Stimulated activated naive CD8-positive, alpha-beta T cell treated with anti-CD3 and anti-CD28 coated beads, Interleukin-15, amount 100 ng/mL, for 72 hours (primary cell): ENCODE measurements around the gene WDR86.
A peak's percentile ranks its signal among the peaks of the same experiment; 100 is the strongest.

Source experiments
- ATAC-seq: fragments of 150-1000 bp; cut with Tn5 transposase; 2 replicates; pipeline ENCODE4 v1.10.0; 2021; ENCODE audit warnings: mild to moderate bottlenecking, moderate library complexity
- DNase-seq, 2 donors: peaks; one replicate each; pipeline ENCODE4 v3.0.0; 2021 to 2022
- H3K27ac Mint-ChIP-seq, 2 donors: one replicate each; pipeline ENCODE4 v1.8.0; 2022; ENCODE audit warnings: mild to moderate bottlenecking in 2 of 2, mixed read lengths in 2 of 2, moderate library complexity in 2 of 2
- H3K27me3 Mint-ChIP-seq: one replicate; pipeline ENCODE4 v1.8.0; 2022; ENCODE audit warnings: mixed read lengths
- H3K4me1 Mint-ChIP-seq: one replicate; pipeline ENCODE4 v1.8.0; 2022; ENCODE audit warnings: mild to moderate bottlenecking, mixed read lengths
- H3K4me3 Mint-ChIP-seq, 2 donors: one replicate each; pipeline ENCODE4 v1.8.0; 2022; ENCODE audit warnings: mild to moderate bottlenecking in 2 of 2, mixed read lengths in 2 of 2, moderate library complexity in 1 of 2
- H3K9me3 Mint-ChIP-seq, 2 donors: one replicate each; pipeline ENCODE4 v1.8.0; 2022; ENCODE audit warnings: mixed read lengths in 2 of 2

The WDR86 gene

GRCh38 chr7:151336027-151336708 lies 73.7 kb downstream of the WDR86 start:
- Mint-ChIP-seq H3K4me3 (no peak overlapping the region), H3K9me3 (peaks cover 6 to 20% of the 10 kb centered on the region in 2 donors), H3K4me1 (peaks cover 62% of the 10 kb centered on the region), H3K27ac (no peak overlapping the region), H3K27me3 (no peaks in the 10 kb centered on the region)
- ATAC-seq (no peak), DNase-seq (no peak)

- H3K4me3 Mint-ChIP-seq: no peak overlapping the region
- H3K9me3 Mint-ChIP-seq: peaks cover 6 to 11% of the 10 kb centered on the region in 2 donors
- peaks cover 46% of the 10 kb centered on the region for H3K4me1 Mint-ChIP-seq
- H3K27ac Mint-ChIP-seq: peak overlapping the region in 1 of 2 donors; percentile 75
- no peaks in the 10 kb centered on the region for H3K27me3 Mint-ChIP-seq
- no peak for DNase-seq
- ATAC-seq: no peak
Measured at GRCh38 chr7:151334628-151335027, 75.2 kb downstream of the WDR86 start.
